ENCODE results near the gene SEZ6L.

SEZ6L gene

GRCh38 chr22:26322179-26322905, 153.1 kb downstream of the SEZ6L start:
- no peak overlapping the region for H3K4me3 ChIP-seq (ENCODE audit: low read depth, low read length)
- DNase-seq (ENCODE audit: low read depth): no peak
- no peak for TF ChIP-seq CTCF (IDR thresholded peaks at IDR 0.05; ENCODE audit: control insufficient read depth, extremely low read depth, insufficient read depth)

- H3K4me3 ChIP-seq (ENCODE audit: low read depth, low read length): no peak overlapping the region
- TF ChIP-seq CTCF (IDR thresholded peaks at IDR 0.05; ENCODE audit: control insufficient read depth, extremely low read depth, insufficient read depth): no peak
- DNase-seq (ENCODE audit: low read depth): no peak
Observed at GRCh38 chr22:26323013-26323412, 153.8 kb downstream of the SEZ6L start.

- TF ChIP-seq CTCF (IDR thresholded peaks at IDR 0.05; ENCODE audit: control insufficient read depth, extremely low read depth, insufficient read depth): no peak
- no peak overlapping the region for H3K4me3 ChIP-seq (ENCODE audit: low read depth, low read length)
- DNase-seq (ENCODE audit: low read depth): no peak
Observed at GRCh38 chr22:26324150-26324549, 154.9 kb downstream of the SEZ6L start.

- no peak for DNase-seq (ENCODE audit: low read depth)
- no peak overlapping the region for H3K4me3 ChIP-seq (ENCODE audit: low read depth, low read length)
- TF ChIP-seq CTCF (IDR thresholded peaks at IDR 0.05; ENCODE audit: control insufficient read depth, extremely low read depth, insufficient read depth): no peak
Observed at GRCh38 chr22:26325641-26326040, 156.4 kb downstream of the SEZ6L start.

GRCh38 chr22:26326803-26327202, 157.5 kb downstream of the SEZ6L start:
- TF ChIP-seq CTCF (IDR thresholded peaks at IDR 0.05; ENCODE audit: control insufficient read depth, extremely low read depth, insufficient read depth): no peak
- no peak for DNase-seq (ENCODE audit: low read depth)
- no peak overlapping the region for H3K4me3 ChIP-seq (ENCODE audit: low read depth, low read length)

- no peak for TF ChIP-seq CTCF (IDR thresholded peaks at IDR 0.05; ENCODE audit: control insufficient read depth, extremely low read depth, insufficient read depth)
- DNase-seq (ENCODE audit: low read depth): no peak
- H3K4me3 ChIP-seq (ENCODE audit: low read depth, low read length): no peak overlapping the region
Observed at GRCh38 chr22:26327306-26327705, 158.0 kb downstream of the SEZ6L start.

GRCh38 chr22:26328221-26328620, 159.0 kb downstream of the SEZ6L start:
- no peak for DNase-seq (ENCODE audit: low read depth)
- TF ChIP-seq CTCF (IDR thresholded peaks at IDR 0.05; ENCODE audit: control insufficient read depth, extremely low read depth, insufficient read depth): no peak
- H3K4me3 ChIP-seq (ENCODE audit: low read depth, low read length): no peak overlapping the region
